ENCODE data around the gene LRRC3. TPM values are rescaled to one million over a fixed set of nuclear protein-coding genes. Genes with fewer than 3 reads are reported as not detected.
"Not testable (repeated sequence)": the region's sequence is repeated elsewhere in the genome, so short reads cannot be mapped to it uniquely, and the experiment has no call there.

LRRC3 gene
- total and polyA plus RNA-seq, 4 donors: 3.0 to 14.2 (median 7.5) TPM

GRCh38 chr21:44503006-44503889, 47.9 kb downstream of the LRRC3 start:
- H3K27me3 ChIP-seq (ENCODE audit: control insufficient read depth in 4 of 4, insufficient read depth in 4 of 4, low read length in 3 of 4): not testable (repeated sequence)

GRCh38 chr21:44503901-44504399, 48.6 kb downstream of the LRRC3 start:
- no peak for DNase-seq (ENCODE audit: low spot score)
- WGBS: 80% methylated on average over 20 of the region's 20 CpGs
- Histone ChIP-seq H3K27ac (ENCODE audit: low read depth in 1 of 2, low read length in 2 of 2) (no peak overlapping the region), H3K27me3 (ENCODE audit: control insufficient read depth in 4 of 4, insufficient read depth in 4 of 4, low read length in 3 of 4) (no peaks in the 10 kb centered on the region), H3K4me3 (ENCODE audit: low read depth in 1 of 3, low read length in 3 of 3) (no peak overlapping the region), H3K4me1 (ENCODE audit: control insufficient read depth in 4 of 4, insufficient read depth in 4 of 4, low read length in 3 of 4) (peaks cover 0 to 9% (median 6%) of the 10 kb centered on the region in 4 donors), H3K9me3 (ENCODE audit: control insufficient read depth in 4 of 4, low read length in 3 of 4) (no peaks in the 10 kb centered on the region), H3K9ac (ENCODE audit: low read depth in 1 of 2, low read length in 2 of 2) (no peak overlapping the region), H3K36me3 (ENCODE audit: control insufficient read depth in 4 of 4, insufficient read depth in 3 of 4, low read depth in 1 of 4, low read length in 3 of 4) (no peaks in the 10 kb centered on the region)
- TF ChIP-seq RXRA (IDR thresholded peaks at IDR 0.05): no peak
- TF ChIP-seq REST (IDR thresholded peaks at IDR 0.05): no peak
- TF ChIP-seq YY1 (IDR thresholded peaks at IDR 0.05): no peak
- TF ChIP-seq RAD21 (IDR thresholded peaks at IDR 0.05): no peak
- no peak for TF ChIP-seq EGR1 (IDR thresholded peaks at IDR 0.05; ENCODE audit: low read depth in 2 of 2)
- TF ChIP-seq ATF3 (IDR thresholded peaks at IDR 0.05): no peak
- no peak for TF ChIP-seq JUND (IDR thresholded peaks at IDR 0.05)
- TF ChIP-seq NR2F2 (IDR thresholded peaks at IDR 0.05): no peak
- no peak for TF ChIP-seq HNF4A (conservative IDR thresholded peaks at IDR 0.05)
- no peak for TF ChIP-seq FOXA1 (IDR thresholded peaks at IDR 0.05)
- no peak for TF ChIP-seq ZBTB33 (IDR thresholded peaks at IDR 0.05)
- TF ChIP-seq TAF1 (conservative IDR thresholded peaks at IDR 0.05): no peak
- TF ChIP-seq FOXA2 (IDR thresholded peaks at IDR 0.05): no peak
- TF ChIP-seq MAX (IDR thresholded peaks at IDR 0.05): no peak
- no peak for TF ChIP-seq HNF4G (IDR thresholded peaks at IDR 0.05)

More at GRCh38 chr21:44503006-44503889, 47.9 kb downstream of the LRRC3 start:
- not testable (repeated sequence) for DNase-seq (ENCODE audit: low spot score); H3K9me3 ChIP-seq (ENCODE audit: control insufficient read depth in 4 of 4, low read length in 3 of 4); H3K9ac ChIP-seq (ENCODE audit: low read depth in 1 of 2, low read length in 2 of 2); H3K4me1 ChIP-seq (ENCODE audit: control insufficient read depth in 4 of 4, insufficient read depth in 4 of 4, low read length in 3 of 4); H3K4me3 ChIP-seq (ENCODE audit: low read depth in 1 of 3, low read length in 3 of 3); H3K27ac ChIP-seq (ENCODE audit: low read depth in 1 of 2, low read length in 2 of 2); H3K36me3 ChIP-seq (ENCODE audit: control insufficient read depth in 4 of 4, insufficient read depth in 3 of 4, low read depth in 1 of 4, low read length in 3 of 4)
- WGBS: 89% methylated on average over 44 of the region's 44 CpGs
